H9 (cell line): ENCODE measurements around the gene ASTN1. TPM values are rescaled to one million over a fixed set of nuclear protein-coding genes. Genes with fewer than 3 reads are reported as not detected.

ENCODE experiments used
- DNase-seq: peaks from one replicate; pipeline ENCODE4 v3.0.0-alpha.2; 2017
- H2AFZ ChIP-seq: one replicate; pipeline ENCODE4 v1.6.1; 2013; ENCODE audit warnings: mild to moderate bottlenecking, low read length, control low read depth, moderate library complexity
- H2AK5ac ChIP-seq: 2 replicates; pipeline ENCODE4 v1.6.1; 2013; ENCODE audit warnings: low read length, control low read depth, mixed read lengths; ENCODE audit not compliant: insufficient read length
- H2BK120ac ChIP-seq: one replicate; pipeline ENCODE4 v1.6.1; 2013; ENCODE audit warnings: low read depth, mild to moderate bottlenecking, low read length, control low read depth, inconsistent platforms; ENCODE audit not compliant: poor library complexity, severe bottlenecking
- H2BK12ac ChIP-seq: 2 replicates; pipeline ENCODE4 v1.6.1; 2013; ENCODE audit warnings: low read length, control low read depth, mixed read lengths, low read depth; ENCODE audit not compliant: insufficient read length
- H2BK15ac ChIP-seq: 2 replicates; pipeline ENCODE4 v1.6.1; 2013; ENCODE audit warnings: low read depth, low read length, control low read depth
- H2BK20ac ChIP-seq: one replicate; pipeline ENCODE4 v1.6.1; 2013; ENCODE audit warnings: low read depth, mild to moderate bottlenecking, low read length, control low read depth, inconsistent platforms; ENCODE audit not compliant: poor library complexity, severe bottlenecking
- H2BK5ac ChIP-seq: 2 replicates; pipeline ENCODE4 v1.6.1; 2013; ENCODE audit warnings: low read length, control low read depth, mixed read lengths; ENCODE audit not compliant: insufficient read length
- H3K14ac ChIP-seq: 2 replicates; pipeline ENCODE4 v1.6.1; 2013; ENCODE audit warnings: low read length, control low read depth; ENCODE audit not compliant: insufficient read depth
- H3K18ac ChIP-seq: 2 replicates; pipeline ENCODE4 v1.6.1; 2013; ENCODE audit warnings: low read depth, mild to moderate bottlenecking, mixed read lengths, low read length, control low read depth; ENCODE audit not compliant: insufficient read length
- H3K23ac ChIP-seq: 2 replicates; pipeline ENCODE4 v1.6.1; 2013; ENCODE audit warnings: low read length, control low read depth, mixed read lengths, low read depth; ENCODE audit not compliant: insufficient read length
- H3K23me2 ChIP-seq: 2 replicates; pipeline ENCODE4 v1.6.1; 2013; ENCODE audit warnings: low read depth, mild to moderate bottlenecking, mixed read lengths, low read length, control low read depth; ENCODE audit not compliant: insufficient read length, poor library complexity, severe bottlenecking
- H3K27ac ChIP-seq: 2 replicates; pipeline ENCODE4 v1.5.1; 2013; ENCODE audit warnings: low read length, control low read depth, mixed read lengths, low read depth; ENCODE audit not compliant: insufficient read length
- H3K27me3 ChIP-seq: 2 replicates; pipeline ENCODE4 v1.6.1; 2013; ENCODE audit warnings: low read length, control low read depth, inconsistent platforms; ENCODE audit not compliant: insufficient read depth
- H3K4ac ChIP-seq: 2 replicates; pipeline ENCODE4 v1.6.1; 2013; ENCODE audit warnings: low read depth, mild to moderate bottlenecking, control low read depth, inconsistent platforms, low read length, moderate library complexity
- H3K4me1 ChIP-seq: 2 replicates; pipeline ENCODE4 v1.6.1; 2013; ENCODE audit warnings: low read length, control low read depth, inconsistent platforms; ENCODE audit not compliant: insufficient read depth
- H3K4me2 ChIP-seq: 2 replicates; pipeline ENCODE4 v1.6.1; 2013; ENCODE audit warnings: low read length, control low read depth, mixed read lengths; ENCODE audit not compliant: insufficient read length, insufficient read depth
- H3K56ac ChIP-seq: 2 replicates; pipeline ENCODE4 v1.6.1; 2013; ENCODE audit warnings: low read depth, mild to moderate bottlenecking, mixed read lengths, low read length, control low read depth; ENCODE audit not compliant: insufficient read length
- H3K79me1 ChIP-seq: 2 replicates; pipeline ENCODE4 v1.6.1; 2013; ENCODE audit warnings: low read depth, mild to moderate bottlenecking, moderate library complexity, low read length, control low read depth, inconsistent platforms; ENCODE audit not compliant: insufficient read depth, poor library complexity, severe bottlenecking
- H3K79me2 ChIP-seq: 2 replicates; pipeline ENCODE4 v1.6.1; 2013; ENCODE audit warnings: low read length, control low read depth, inconsistent platforms; ENCODE audit not compliant: insufficient read depth
- H3K9ac ChIP-seq: 2 replicates; pipeline ENCODE4 v1.6.1; 2013; ENCODE audit warnings: low read length, control low read depth, mixed read lengths; ENCODE audit not compliant: insufficient read length; ENCODE audit errors: extremely low read depth
- H3K9me3 ChIP-seq: one replicate; pipeline ENCODE4 v1.6.1; 2013; ENCODE audit warnings: low read depth, low read length, inconsistent platforms; ENCODE audit not compliant: control insufficient read depth
- H3T11ph ChIP-seq: one replicate; pipeline ENCODE4 v1.6.1; 2013; ENCODE audit warnings: mild to moderate bottlenecking, low read length, control low read depth, inconsistent platforms
- H4K20me1 ChIP-seq: one replicate; pipeline ENCODE4 v1.6.1; 2013; ENCODE audit not compliant: control insufficient read depth, insufficient read length, insufficient read depth
- H4K5ac ChIP-seq: 2 replicates; pipeline ENCODE4 v1.6.1; 2013; ENCODE audit warnings: low read depth, mild to moderate bottlenecking, mixed read lengths, low read length, control low read depth; ENCODE audit not compliant: insufficient read length
- H4K8ac ChIP-seq: replicated peaks from 2 replicates; pipeline ENCODE4 v1.6.1; 2013; ENCODE audit warnings: low read length, control low read depth, mixed read lengths, low read depth; ENCODE audit not compliant: insufficient read length
- H4K91ac ChIP-seq: 2 replicates; pipeline ENCODE4 v1.6.1; 2013; ENCODE audit warnings: low read depth, mild to moderate bottlenecking, moderate library complexity, mixed read lengths, low read length, control low read depth; ENCODE audit not compliant: insufficient read length
- H3K27ac Mint-ChIP-seq, 3 experiments: 2 replicates in 2 of 3; 3 replicates in 1 of 3; pipeline ENCODE4 v1.8.0; 2020 to 2021; ENCODE audit warnings: mixed read lengths in 3 of 3, mild to moderate bottlenecking in 1 of 3, moderate library complexity in 1 of 3
- H3K27me3 Mint-ChIP-seq: 2 replicates; pipeline ENCODE4 v1.8.0; 2021; ENCODE audit warnings: low read depth, mild to moderate bottlenecking, moderate library complexity, mixed read lengths
- H3K36me3 Mint-ChIP-seq, 3 experiments: 2 replicates in 2 of 3; 3 replicates in 1 of 3; pipeline ENCODE4 v1.8.0; 2020 to 2021; ENCODE audit warnings: low read depth in 3 of 3, mixed read lengths in 3 of 3; ENCODE audit not compliant: insufficient read depth in 1 of 3
- H3K4me1 Mint-ChIP-seq, 2 experiments: 2 replicates each; pipeline ENCODE4 v1.8.0; 2020; ENCODE audit warnings: mixed read lengths in 2 of 2
- H3K4me3 Mint-ChIP-seq, 2 experiments: 2 replicates in 1 of 2; 3 replicates in 1 of 2; pipeline ENCODE4 v1.8.0; 2020 to 2021; ENCODE audit warnings: mild to moderate bottlenecking in 2 of 2, mixed read lengths in 2 of 2, moderate library complexity in 1 of 2
- H3K9me3 Mint-ChIP-seq, 2 experiments: 2 replicates in 1 of 2; 3 replicates in 1 of 2; pipeline ENCODE4 v1.8.0; 2020; ENCODE audit warnings: mild to moderate bottlenecking in 2 of 2, mixed read lengths in 2 of 2, moderate library complexity in 1 of 2
- WGBS: extraction: QIAGEN DNeasy Blood & Tissue Kit; methylation state at CpG from one replicate; pipeline ENCODE4 v1.1.7; 2013; ENCODE audit warnings: missing lambda C conversion rate, low lambda C conversion rate, mixed read lengths; ENCODE audit not compliant: insufficient read length; ENCODE audit errors: extremely low coverage; 5-methylcytosine and 5-hydroxymethylcytosine counted together
- total RNA-seq: library from RNA; stranded (reverse); gene quantifications from 2 replicates; pipeline ENCODE4 v1.2.1, GENCODE V29; 2021
- TF ChIP-seq, protein P1 (sequence below): fragments of 200-600 bp; sonication (generic); conservative IDR thresholded peaks from 3 replicates; pipeline ENCODE4 v1.8.0; 2021; ENCODE audit warnings: antibody characterized with exemption, mild to moderate bottlenecking

Gene ASTN1
- total RNA-seq, 1 experiment from 2014 or later = 0.98 TPM

- no peak overlapping the region for H3K56ac ChIP-seq
- H2AFZ ChIP-seq = no peak overlapping the region
- no peak overlapping the region for H3K27ac ChIP-seq
- no peaks in the 10 kb centered on the region for H3K9me3 ChIP-seq
- no peaks in the 10 kb centered on the region for H3K79me2 ChIP-seq
- DNase-seq = no peak
- no peak overlapping the region for H3K23ac ChIP-seq
- H4K5ac ChIP-seq = no peak overlapping the region
- H3K4me3 Mint-ChIP-seq = no peak overlapping the region
- H3K4ac ChIP-seq = no peak overlapping the region
- H3K79me1 ChIP-seq = no peaks in the 10 kb centered on the region
- no peaks in the 10 kb centered on the region for H3K9me3 Mint-ChIP-seq
- no peak overlapping the region for H3K9ac ChIP-seq
- H4K91ac ChIP-seq = no peak overlapping the region
- no peaks in the 10 kb centered on the region for H3K23me2 ChIP-seq
- TF ChIP-seq, protein P1, sequence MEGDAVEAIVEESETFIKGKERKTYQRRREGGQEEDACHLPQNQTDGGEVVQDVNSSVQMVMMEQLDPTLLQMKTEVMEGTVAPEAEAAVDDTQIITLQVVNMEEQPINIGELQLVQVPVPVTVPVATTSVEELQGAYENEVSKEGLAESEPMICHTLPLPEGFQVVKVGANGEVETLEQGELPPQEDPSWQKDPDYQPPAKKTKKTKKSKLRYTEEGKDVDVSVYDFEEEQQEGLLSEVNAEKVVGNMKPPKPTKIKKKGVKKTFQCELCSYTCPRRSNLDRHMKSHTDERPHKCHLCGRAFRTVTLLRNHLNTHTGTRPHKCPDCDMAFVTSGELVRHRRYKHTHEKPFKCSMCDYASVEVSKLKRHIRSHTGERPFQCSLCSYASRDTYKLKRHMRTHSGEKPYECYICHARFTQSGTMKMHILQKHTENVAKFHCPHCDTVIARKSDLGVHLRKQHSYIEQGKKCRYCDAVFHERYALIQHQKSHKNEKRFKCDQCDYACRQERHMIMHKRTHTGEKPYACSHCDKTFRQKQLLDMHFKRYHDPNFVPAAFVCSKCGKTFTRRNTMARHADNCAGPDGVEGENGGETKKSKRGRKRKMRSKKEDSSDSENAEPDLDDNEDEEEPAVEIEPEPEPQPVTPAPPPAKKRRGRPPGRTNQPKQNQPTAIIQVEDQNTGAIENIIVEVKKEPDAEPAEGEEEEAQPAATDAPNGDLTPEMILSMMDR = no peak
- WGBS = no CpG with 5 or more reads among the region's 7 CpGs
- H2BK5ac ChIP-seq = no peak overlapping the region
- H4K20me1 ChIP-seq = no peaks in the 10 kb centered on the region
- no peak overlapping the region for H2BK15ac ChIP-seq
- H2AK5ac ChIP-seq = no peak overlapping the region
- H3K36me3 Mint-ChIP-seq = no peaks in the 10 kb centered on the region; a peak in 1 of 7 replicates
- H2BK20ac ChIP-seq = no peak overlapping the region
- no peak overlapping the region for H2BK12ac ChIP-seq
- peaks cover 14 to 20% of the 10 kb centered on the region in 2 experiments for H3K4me1 Mint-ChIP-seq
- H3K4me1 ChIP-seq = no peaks in the 10 kb centered on the region; the same call in 1 of the 2 replicates
- peaks cover 12% of the 10 kb centered on the region for H3K27me3 Mint-ChIP-seq
- H3K27me3 ChIP-seq = no peaks in the 10 kb centered on the region
- H3K14ac ChIP-seq = no peak overlapping the region
- H3K4me2 ChIP-seq = no peak overlapping the region
- no peak overlapping the region for H3T11ph ChIP-seq
- H3K18ac ChIP-seq = no peak overlapping the region
- H3K27ac Mint-ChIP-seq = no peak overlapping the region
- H4K8ac ChIP-seq = no peak overlapping the region
- H2BK120ac ChIP-seq = no peak overlapping the region
Measured at GRCh38 chr1:176905648-176906047, 258.9 kb downstream of the ASTN1 start.
